HG03108 (cell line): ENCODE measurements around the gene RBFOX2.
"Not testable (repeated sequence)": the region's sequence is repeated elsewhere in the genome, so short reads cannot be mapped to it uniquely, and the experiment has no call there.

Experiments used
- ATAC-seq: cut with Tn5 transposase; IDR thresholded peaks from one replicate; pipeline ENCODE4 v1.9.1; 2021; ENCODE audit warnings: moderate library complexity; ENCODE audit not compliant: unreplicated experiment

The RBFOX2 gene

DNA sequence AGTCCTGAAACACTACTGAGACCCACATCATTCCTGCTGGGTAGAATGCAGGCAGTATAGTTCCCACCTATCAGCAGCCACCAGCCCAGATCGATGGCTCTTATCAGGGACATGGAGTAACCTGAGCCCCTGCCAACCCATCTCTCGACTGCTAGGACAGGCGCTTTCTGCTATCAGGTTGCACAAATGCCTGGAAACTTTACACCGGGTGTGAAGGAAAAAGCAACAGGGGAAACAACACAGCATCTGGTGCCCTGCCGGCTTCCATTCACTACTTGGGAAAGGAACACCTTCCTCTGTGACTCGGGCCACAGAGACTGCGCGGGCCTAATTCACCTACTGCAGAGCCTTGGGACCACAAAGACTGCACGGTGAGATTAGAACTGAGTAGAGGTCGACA lies 18.5 kb downstream of the RBFOX2 start:
- ATAC-seq = no peak

DNA sequence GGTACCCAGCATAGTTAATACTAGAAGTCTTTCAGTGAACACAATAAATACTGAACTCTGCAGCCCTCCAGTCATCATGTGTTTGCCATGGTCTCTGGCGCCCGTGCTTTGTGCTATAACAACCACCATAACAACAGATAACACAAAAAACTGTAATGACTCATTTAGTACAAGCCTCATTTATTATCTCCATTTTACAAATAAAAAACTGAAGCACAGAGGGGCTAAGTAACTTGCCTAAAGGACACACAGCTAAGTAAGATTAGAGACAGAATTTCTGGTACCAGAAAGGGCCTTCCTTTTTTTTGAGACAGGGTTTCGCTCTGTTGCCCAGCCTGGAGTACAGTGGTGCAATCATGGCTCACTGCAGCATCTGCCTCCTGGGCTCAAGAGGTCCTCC lies 19.5 kb downstream of the RBFOX2 start:
- ATAC-seq = no peak

DNA sequence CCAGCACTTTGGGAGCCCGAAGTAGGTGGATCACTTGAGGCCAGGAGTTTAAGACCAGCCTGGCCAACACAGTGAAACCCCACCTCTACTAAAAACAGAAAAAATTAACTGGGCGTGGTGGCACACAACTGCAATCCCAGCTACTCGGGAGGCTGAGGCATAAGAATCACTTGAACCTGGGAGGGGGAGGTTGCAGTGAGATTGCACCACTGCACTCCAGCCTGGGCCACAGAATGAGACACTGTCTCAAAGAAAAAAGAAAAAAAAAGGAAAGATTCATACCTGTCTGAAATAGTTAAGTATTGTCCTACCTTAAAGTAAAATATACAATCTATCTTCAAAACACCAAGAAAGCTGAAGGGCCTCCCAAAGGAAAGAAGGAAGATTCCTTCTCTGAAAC lies 20.1 kb downstream of the RBFOX2 start:
- no peak for ATAC-seq

DNA sequence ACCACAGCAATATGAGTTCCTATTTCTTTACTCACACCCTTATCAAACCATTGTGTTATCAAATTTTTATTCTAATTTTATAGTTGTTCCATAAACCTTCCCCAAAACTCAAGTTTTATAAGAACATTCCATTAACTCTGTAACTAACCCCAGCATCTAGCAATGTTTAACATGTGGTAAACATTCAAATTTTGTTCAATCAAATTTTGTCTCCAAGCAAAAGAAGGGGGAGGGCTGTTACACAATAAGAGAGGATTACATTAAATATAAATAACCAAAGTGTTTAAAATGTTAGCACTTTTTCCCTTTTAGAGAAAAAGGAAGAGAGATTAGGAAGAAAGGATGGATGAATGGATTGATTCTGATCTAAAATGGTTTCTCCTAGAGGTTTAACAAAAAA lies 20.5 kb downstream of the RBFOX2 start:
- ATAC-seq = no peak

DNA sequence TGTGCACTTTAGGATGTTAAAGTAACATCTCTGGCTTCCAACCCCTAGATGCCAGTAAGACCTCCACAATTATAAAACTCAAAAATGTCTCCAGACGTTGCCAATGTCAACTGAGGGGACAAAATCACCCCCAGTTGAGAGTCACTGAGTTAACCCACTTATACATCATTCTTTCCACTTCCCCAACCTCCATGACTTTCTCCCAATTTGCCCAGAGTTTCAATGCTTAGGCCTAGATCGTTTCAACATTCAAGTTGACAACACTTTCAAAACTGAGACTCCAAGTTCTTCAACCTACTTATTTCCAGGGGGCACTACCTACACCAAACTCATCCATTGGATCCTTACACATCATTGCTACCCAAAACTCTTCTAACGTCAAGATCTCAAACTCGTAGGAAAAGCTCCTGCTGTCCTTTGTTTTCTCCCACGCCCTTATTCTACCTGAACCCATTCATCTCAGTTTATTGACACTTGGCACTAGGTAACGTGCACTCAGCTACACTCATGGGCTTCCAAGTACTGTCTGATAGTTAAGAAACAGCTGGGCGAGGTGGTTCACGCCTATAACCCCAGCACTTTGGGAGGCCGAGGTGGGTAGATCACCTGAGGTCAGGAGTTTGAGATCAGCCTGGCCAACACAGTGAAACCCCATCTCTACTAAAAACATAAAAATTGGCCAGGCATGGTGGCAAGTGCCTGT lies 24.5 kb downstream of the RBFOX2 start:
- no peak for ATAC-seq

DNA sequence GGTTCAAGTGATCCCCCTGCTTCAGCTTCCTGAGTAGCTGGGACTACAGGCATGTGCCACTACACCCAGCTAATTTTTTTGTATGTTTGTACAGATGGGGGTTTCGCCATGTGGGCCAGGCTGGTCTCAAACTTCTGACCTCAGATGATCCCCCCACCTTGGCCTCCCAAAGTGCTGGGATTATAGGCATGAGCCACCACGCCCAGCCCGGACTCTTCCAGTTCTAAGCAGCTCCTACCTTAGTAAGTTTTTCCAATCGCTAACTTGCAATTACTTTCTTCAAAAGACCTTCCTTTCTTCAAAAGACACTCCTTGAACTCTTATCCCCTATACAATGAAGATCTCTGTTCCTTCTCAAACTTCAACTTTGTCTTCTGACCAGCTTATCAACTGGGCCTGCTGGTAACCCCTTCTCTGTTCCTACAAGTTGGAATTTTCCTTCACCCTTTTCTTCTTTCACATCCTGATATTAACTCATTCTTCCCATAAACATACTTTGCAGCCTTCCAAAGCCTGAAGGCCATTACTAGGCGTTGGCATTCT lies 25.8 kb downstream of the RBFOX2 start:
- ATAC-seq = no peak

DNA sequence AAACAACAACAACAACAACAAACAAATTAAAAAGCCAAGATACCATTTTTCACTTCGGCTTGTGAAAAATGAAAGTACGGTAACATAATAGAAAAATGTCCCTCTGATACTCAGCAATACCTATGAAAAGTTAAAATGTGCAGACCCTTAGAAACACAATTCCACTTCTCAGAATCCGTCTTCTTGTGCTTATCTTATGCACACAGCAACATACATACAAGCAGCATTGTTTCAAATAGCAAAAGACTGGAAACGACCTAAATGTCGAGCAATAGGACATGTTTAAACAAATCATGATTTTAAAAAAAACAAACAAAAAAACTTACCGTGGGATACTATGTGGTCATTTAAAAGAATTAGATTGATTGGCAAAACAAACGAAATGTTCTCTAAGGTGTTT lies 26.5 kb downstream of the RBFOX2 start:
- no peak for ATAC-seq

DNA sequence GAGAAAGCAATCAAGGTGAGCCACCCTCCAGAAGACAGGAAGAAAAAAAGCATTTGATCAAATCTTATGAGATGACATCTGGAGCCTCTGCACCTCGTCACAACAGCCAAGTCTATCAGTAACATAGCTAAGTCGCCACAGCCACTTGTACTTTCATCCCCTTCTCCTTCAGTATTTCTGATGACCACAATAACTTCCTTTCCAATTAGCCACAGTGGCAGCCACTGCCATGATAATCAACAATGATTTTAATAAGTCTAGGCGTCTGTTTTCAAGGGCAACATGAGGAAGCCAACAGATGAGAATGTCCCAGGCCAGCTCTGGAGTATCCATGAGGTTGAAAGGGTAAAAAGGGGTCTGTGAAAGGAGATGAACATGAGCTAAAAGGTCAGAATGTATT lies 29.9 kb downstream of the RBFOX2 start:
- ATAC-seq = no peak

DNA sequence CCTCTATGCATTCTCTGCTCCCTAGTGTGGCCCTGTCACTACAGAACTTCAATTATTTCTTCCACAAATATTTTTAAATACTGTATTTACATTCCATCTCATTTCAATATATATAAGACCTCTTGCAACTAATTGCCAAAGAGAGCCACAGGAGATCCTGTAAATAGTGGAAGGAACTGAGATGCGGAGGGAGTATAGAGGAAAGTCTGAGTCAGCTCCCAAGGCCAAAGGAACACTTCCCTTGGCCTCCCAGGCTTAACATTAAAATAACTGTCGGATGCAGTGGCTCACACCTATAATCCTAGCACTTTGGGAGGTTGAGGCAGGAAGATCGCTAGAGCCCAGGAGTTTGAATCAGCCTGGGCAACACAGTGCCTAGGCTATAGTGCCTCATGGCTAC lies 31.2 kb downstream of the RBFOX2 start:
- no peak for ATAC-seq

DNA sequence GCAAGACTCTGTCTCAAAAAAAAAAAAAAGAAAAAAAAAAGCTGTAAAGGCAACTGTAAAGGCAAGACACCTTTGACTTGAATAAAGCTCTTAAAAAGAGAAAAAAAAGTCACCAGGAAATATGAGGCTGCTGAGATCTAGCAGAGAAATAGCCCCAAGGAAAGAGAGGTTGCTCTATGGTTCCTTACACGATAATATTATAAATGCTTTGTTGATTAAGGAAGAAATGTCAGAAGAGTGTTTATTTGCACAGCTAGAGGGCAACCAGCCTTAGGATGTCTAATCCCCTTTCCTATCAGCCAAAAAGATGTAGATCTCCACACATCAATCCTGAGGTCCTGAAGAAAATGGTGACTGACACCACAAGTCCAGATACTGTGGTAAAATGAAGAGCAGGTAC lies 32.0 kb downstream of the RBFOX2 start:
- ATAC-seq = no peak

DNA sequence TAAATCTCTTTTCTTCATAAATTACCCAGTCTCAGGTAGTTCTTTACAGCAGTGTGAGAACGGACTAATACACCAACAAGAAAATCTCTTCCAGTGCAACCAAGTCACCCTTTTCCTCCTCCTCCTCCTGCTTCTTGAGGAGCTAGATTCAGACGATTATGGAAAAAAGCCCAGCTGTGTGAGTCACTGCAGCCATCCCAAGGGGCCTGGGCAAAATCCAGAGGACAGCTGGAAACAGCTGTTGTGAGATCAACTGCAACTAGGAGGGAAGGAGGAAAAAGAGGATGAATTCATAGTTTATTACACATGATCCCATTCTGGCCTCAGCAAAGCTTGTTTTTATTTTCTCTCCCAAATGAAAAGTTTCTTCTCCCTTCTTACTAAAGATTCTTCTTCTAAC lies 32.9 kb downstream of the RBFOX2 start:
- ATAC-seq = no peak

DNA sequence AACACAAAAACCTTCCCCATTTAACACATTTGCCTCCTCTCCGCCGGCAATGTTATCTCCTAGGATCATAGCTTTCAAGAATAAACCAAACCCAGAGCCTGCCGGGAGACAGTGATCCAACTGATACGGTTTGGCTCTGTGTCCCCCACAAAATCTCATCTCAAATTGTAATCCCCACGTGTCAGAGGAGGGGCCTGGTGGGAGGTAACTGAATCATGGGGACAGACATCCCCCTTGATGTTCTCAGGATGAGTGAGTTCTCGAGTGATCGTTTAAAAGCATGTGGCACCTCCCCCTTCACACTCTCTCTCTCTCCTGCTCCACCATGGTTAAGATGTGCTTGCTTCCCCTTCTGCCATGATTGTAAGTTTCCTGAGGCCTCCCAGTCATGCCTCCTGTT lies 33.3 kb downstream of the RBFOX2 start:
- ATAC-seq = no peak

DNA sequence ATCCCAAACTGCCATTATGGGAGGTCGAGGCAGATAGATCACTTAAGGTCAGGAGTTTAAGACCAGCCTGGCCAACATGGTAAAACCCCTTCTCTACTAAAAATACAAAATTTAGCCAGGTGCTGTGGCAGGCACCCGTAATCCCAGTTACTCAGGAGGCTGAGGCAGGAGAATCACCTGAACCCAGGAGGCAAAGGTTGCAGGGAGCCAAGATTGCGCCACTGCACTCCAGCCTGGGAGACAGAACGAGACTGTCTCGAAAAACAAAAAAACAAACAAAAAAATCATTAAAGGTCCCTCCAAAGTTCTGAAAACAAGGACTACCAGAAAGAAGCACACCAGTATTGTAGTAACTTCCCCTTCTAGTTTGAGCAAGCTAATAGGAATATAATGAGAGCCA lies 34.9 kb downstream of the RBFOX2 start:
- not testable (repeated sequence) for ATAC-seq

DNA sequence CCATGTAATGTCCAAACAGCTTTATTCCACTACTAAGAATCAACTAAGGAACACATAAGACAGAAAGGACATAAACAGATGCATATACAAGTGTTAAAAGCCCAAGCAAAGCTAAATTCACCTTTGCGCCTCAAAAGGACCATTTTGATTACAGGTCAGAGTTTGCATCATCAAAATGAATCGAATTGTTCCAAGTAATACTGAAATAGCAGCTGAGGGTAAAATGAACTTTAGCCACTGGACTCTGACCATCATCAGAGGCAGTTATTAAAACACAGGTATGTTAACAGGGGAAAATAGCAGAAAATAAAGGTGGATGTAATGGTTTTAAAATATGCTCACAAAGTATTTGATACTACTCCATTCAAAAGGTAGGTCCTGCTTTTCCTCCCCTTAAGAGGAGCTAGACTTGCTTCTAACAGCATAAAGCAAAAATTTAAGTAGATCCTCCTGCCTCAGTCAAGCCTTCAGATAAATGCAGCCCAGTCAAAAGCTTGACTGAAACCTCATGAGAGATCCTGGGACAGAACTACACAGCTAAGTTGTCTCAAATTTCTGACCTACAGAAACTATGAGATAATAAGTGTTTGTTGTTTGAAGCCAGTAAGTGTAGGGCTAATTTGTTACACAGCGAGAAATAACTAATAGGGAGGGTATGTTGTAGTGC lies 35.4 kb downstream of the RBFOX2 start:
- no peak for ATAC-seq

DNA sequence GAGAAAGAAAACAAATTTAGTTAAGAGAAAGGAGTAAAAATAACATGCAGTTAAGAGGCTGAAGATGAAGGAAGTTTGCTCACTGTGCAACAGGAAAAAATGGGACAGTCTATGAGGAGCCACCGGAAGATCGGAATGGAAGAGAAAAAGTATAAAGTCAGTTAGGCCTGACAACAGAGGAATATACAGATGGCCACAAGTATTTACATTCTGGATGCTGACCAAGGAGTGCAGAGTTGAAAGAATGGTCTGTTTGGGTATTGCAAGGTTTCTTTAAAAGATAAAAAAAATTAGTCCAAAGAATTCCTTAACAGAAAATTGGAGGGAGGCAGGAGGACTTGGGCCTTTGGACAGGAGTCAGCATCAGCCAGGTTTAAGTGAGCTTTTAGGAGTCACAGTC lies 37.5 kb downstream of the RBFOX2 start:
- no peak for ATAC-seq

DNA sequence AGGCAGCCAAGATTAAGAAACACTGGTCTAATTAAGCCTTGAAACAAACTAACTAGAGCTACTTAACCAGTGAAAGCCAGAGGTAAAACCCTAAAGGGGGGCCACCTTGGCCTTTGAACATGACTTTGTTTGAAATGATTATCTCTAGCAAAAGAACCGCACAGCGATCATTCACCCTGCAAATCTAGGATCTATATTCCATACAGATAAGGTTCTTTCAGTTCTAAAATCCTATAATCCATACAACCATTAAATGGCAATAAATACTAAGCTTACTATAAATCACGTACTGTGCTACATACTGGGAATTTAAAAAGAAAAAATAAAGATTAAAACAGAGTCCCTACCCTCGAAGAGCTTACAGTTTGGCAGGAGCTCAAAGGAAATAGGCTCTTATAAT lies 40.6 kb downstream of the RBFOX2 start:
- no peak for ATAC-seq

DNA sequence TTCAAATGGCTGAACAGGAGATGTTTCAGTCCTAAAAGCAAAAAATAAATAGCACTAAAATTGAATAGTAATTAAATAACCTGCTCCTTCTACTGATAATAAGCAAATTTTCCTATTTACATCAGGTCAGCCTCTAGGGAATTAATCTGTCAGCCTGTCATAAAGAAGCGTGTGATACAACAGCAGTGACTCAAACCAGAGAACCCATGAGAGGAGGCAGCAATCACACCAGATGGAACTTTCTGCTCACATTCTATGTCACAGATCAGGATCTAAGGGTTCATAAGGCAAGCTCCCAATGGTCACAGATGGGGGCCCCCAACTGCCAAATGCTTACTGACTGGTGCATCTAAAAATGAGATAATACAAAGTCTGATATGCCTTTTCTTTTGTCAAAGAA lies 41.1 kb downstream of the RBFOX2 start:
- ATAC-seq = no peak

DNA sequence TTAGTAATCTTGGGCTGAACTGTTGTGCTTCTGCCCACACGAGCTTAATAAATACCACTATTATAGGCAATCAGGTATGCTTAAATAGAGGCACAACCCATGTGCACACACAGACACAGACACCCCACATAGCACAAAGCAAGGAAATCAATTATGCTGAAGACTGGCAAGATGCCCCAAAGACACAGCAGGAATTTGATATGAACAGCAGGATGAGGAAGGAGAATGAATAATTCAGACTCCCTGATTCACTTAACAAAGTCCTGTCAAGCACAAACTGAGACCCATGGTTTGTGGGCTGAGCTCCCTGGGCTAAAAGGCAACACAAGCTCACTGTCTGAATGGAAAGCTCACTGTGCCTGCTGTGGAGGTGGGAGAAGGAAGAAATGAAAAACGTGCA lies 42.5 kb downstream of the RBFOX2 start:
- no peak for ATAC-seq

DNA sequence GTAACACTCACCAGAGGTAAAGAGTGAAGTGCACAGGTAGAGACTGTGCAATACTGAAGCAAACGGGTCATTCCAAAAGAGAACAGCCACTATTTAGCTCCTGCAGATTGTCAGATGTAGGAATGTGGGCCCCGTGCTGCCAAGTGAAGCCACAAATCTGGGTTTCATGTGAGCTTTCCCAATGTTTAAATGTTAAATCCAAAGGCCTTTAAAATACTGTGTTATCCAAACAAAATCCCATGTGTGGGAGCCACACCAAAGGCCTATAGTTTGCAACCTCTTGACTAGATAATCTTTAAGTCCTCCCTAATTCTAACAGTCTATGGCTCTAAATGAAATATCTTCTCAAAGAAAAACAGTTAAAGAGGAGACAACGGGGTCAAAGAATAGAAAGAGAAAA lies 43.3 kb downstream of the RBFOX2 start:
- ATAC-seq = no peak

DNA sequence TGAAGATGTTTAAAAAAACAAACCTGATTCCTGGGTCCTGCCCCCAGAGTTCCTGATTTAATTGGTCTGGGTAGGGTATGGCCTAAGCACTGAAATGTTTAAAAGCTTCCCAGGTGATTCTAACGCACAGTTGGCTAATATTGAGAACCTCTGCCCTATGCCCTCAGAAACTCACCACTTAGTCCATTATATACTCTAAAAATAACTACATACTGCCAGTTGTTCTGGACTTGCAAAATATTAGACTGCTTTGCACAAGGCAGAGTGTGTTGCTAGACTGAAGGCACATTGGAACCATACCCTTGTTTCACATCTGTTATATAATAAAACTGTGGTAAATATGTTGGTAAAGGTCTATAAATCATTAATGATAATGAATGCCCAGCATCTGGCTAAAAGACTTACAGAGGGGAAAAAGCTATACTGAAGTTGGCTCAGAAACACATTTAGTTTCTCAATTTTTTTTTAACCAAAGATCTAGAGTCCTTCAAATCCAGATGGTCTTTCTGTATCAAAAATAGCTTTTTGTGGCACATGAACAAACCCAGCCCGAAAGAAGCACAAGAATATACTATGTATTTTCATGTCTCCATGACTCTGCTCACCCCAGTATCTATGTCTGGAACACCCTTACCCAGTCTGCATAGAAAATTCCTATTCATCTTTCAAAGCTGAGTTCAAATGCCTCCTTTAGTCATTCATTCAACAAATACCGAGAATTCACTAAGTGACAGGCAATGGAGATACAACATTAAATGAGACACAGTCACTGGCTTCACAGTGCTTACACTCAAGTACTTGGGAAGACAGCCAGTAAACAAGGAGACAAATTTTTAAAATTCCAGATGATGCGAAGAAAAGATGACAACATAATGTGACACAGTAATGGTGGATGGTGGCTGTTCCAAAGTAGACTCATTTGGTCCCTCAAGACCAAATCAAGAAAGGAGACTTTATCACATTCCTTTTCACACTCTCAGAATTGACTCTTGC lies 44.1 kb downstream of the RBFOX2 start:
- no peak for ATAC-seq

DNA sequence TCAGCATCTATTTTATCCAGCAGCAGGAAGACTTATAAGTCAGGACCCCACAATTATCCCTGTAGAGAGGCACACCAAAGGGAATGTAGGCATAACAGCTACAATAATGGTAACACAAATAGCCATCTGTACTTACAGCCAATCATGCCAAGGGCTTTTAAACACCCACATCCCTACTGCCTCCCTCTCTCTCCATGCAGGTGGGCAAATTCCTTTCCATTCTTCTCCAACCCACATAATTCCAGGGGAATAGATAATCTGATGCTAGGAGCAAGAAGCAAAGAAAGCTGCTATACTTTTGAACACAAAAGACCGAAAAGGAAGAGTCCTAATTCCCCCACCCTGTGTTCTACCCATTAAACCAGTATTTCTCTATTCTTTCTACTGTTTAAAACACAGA lies 46.7 kb downstream of the RBFOX2 start:
- ATAC-seq = no peak
